ENCODE data around the gene APOBEC4. TPM values are rescaled to one million over a fixed set of nuclear protein-coding genes. Genes with fewer than 3 reads are reported as not detected.

Gene APOBEC4
- total and polyA plus RNA-seq, 2 of the 13 experiments (the other 11 are each of a cell fraction or from before 2014, with no cell fraction given) = not detected

- TF ChIP-seq FLYWCH1 (CRISPR knock-in tag; IDR thresholded peaks at IDR 0.05) (no peak), CEBPG (CRISPR knock-in tag; IDR thresholded peaks at IDR 0.05) (no peak), HMGXB4 (CRISPR knock-in tag; IDR thresholded peaks at IDR 0.05; ENCODE audit: borderline replicate concordance in 1 of 2, low read depth in 1 of 2) (no peak), ZNF615 (CRISPR knock-in tag; IDR thresholded peaks at IDR 0.05; ENCODE audit: borderline replicate concordance) (no peak), ZBTB8A (CRISPR knock-in tag; IDR thresholded peaks at IDR 0.05; ENCODE audit: borderline replicate concordance, low read depth) (no peak), SMARCC2 (IDR thresholded peaks at IDR 0.05) (no peak), SALL2 (CRISPR knock-in tag; IDR thresholded peaks at IDR 0.05) (no peak), FOXA1 (IDR thresholded peaks at IDR 0.05) (no peak), FOXA1 (CRISPR knock-in tag; IDR thresholded peaks at IDR 0.05) (no peak), ZC3H4 (CRISPR knock-in tag; IDR thresholded peaks at IDR 0.05; ENCODE audit: borderline replicate concordance) (no peak), ZNF589 (CRISPR knock-in tag; conservative IDR thresholded peaks at IDR 0.05) (no peak), ZNF121 (CRISPR knock-in tag; IDR thresholded peaks at IDR 0.05) (no peak), YEATS4 (CRISPR knock-in tag; IDR thresholded peaks at IDR 0.05; ENCODE audit: borderline replicate concordance) (no peak)
- TF ChIP-seq, protein P1, sequence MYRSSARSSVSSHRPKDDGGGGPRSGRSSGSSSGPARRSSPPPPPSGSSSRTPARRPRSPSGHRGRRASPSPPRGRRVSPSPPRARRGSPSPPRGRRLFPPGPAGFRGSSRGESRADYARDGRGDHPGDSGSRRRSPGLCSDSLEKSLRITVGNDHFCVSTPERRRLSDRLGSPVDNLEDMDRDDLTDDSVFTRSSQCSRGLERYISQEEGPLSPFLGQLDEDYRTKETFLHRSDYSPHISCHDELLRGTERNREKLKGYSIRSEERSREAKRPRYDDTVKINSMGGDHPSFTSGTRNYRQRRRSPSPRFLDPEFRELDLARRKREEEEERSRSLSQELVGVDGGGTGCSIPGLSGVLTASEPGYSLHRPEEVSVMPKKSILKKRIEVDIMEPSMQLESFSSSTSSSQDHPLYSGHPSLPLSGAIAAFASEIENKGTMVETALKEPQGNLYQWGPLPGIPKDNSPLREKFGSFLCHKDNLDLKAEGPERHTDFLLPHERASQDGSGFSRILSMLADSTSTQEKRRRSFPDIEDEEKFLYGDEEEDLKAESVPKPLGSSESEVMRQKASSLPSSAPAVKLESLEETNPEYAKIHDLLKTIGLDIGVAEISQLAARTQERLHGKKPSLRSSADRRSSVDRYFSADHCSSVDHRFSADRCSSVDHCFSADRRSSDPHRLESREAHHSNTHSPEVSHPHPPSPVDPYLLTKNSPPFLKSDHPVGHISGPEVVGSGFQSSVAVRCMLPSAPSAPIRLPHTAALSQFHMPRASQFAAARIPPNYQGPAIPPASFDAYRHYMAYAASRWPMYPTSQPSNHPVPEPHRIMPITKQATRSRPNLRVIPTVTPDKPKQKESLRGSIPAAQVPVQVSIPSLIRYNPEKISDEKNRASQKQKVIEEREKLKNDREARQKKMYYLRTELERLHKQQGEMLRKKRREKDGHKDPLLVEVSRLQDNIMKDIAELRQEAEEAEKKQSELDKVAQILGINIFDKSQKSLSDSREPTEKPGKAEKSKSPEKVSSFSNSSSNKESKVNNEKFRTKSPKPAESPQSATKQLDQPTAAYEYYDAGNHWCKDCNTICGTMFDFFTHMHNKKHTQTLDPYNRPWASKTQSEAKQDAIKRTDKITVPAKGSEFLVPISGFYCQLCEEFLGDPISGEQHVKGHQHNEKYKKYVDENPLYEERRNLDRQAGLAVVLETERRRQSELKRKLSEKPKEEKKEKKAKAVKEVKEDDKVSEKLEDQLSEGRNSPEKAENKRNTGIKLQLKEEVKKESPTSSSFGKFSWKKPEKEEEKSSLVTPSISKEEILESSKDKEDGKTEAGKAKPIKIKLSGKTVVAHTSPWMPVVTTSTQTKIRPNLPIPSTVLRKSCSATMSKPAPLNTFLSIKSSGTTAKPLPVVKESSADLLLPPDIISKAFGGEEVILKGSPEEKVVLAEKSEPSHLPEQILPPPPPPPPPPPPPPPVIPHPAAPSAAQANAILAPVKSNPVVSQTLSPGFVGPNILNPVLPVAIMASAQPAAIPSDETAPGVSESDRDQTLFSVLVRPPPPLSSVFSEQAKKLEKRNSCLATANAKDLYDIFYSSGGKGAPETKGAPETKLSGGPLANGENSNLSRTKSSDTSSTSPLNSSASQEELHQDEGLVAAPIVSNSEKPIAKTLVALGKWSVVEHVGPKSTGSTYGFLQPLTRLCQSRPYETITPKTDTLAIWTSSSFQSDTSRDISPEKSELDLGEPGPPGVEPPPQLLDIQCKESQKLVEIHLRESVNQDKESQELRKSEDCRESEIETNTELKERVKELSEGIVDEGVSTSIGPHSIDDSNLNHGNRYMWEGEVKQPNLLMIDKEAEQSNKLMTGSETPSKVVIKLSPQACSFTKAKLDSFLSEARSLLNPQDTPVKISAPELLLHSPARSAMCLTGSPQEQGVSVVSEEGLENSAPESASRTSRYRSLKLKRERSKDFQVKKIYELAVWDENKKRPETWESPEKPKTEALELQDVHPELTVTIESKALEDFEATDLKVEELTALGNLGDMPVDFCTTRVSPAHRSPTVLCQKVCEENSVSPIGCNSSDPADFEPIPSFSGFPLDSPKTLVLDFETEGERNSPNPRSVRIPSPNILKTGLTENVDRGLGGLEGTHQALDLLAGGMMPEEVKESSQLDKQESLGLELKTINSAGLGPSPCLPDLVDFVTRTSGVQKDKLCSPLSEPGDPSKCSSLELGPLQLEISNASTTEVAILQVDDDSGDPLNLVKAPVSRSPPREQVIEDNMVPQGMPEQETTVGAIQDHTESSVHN (CRISPR knock-in tag; IDR thresholded peaks at IDR 0.05) = no peak
- TF ChIP-seq, protein P2, sequence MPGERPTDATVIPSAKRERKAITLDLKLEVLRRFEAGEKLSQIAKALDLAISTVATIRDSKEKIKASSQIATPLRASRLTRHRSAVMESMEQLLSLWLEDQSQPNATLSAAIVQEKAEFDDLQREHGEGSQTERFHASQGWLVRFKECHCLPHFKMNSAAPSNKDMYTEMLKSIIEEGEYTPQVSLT (CRISPR knock-in tag; IDR thresholded peaks at IDR 0.05; ENCODE audit: borderline replicate concordance, low read depth) = no peak
- TF ChIP-seq, protein P3, sequence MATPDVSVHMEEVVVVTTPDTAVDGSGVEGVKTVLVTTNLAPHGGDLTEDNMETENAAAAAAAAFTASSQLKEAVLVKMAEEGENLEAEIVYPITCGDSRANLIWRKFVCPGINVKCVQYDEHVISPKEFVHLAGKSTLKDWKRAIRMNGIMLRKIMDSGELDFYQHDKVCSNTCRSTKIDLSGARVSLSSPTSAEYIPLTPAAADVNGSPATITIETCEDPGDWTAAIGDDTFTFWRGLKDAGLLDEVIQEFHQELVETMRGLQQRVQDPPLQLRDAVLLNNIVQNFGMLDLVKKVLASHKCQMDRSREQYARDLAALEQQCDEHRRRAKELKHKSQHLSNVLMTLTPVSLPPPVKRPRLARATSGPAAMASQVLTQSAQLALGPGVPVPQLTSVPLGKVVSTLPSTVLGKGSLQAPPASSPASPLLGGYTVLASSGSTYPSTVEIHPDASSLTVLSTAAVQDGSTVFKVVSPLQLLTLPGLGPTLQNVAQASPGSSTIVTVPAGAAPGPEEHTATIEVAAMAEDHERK (CRISPR knock-in tag; IDR thresholded peaks at IDR 0.05; ENCODE audit: low read depth) = no peak
Observed at GRCh38 chr1:183640193-183640592, 12.9 kb downstream of the APOBEC4 start (continued).
